HG03565 (cell line): ENCODE measurements around the gene CFAP206.
"Not testable (repeated sequence)": the region's sequence is repeated elsewhere in the genome, so short reads cannot be mapped to it uniquely, and the experiment has no call there.

Experiments used
- ATAC-seq: cut with Tn5 transposase; IDR thresholded peaks from one replicate; pipeline ENCODE4 v1.9.1; 2021; ENCODE audit warnings: mild to moderate bottlenecking, moderate library complexity; ENCODE audit not compliant: unreplicated experiment

CFAP206 gene

GRCh38 chr6:87419266-87419665 lies 11.5 kb downstream of the CFAP206 start:
- ATAC-seq: no peak

GRCh38 chr6:87420360-87420759 lies 12.6 kb downstream of the CFAP206 start:
- no peak for ATAC-seq

- no peak for ATAC-seq
Measured at GRCh38 chr6:87421576-87421975, 13.8 kb downstream of the CFAP206 start.

- ATAC-seq: no peak
Measured at GRCh38 chr6:87426789-87427188, 19.0 kb downstream of the CFAP206 start.

- no peak for ATAC-seq
Measured at GRCh38 chr6:87430499-87430898, 22.7 kb downstream of the CFAP206 start.

- no peak for ATAC-seq
Measured at GRCh38 chr6:87431263-87431662, 23.5 kb downstream of the CFAP206 start.

- no peak for ATAC-seq
Measured at GRCh38 chr6:87436435-87436834, 28.7 kb downstream of the CFAP206 start.

- ATAC-seq: no peak
Measured at GRCh38 chr6:87441711-87442110, 33.9 kb downstream of the CFAP206 start.

- ATAC-seq: no peak
Measured at GRCh38 chr6:87444362-87444761, 36.6 kb downstream of the CFAP206 start.

GRCh38 chr6:87465051-87465450 lies 57.3 kb downstream of the CFAP206 start:
- no peak for ATAC-seq

GRCh38 chr6:87472525-87473418 lies 65.0 kb downstream of the CFAP206 start, which contains the start of gene SLC35A1:
Gene SLC35A1, plus strand, starts transcription at chr6:87472974. Its CDS starts 30 bp downstream, at chr6:87473004.
- peak; percentile 74 for ATAC-seq

- peak; percentile 58 for ATAC-seq
Measured at GRCh38 chr6:87473419-87473903, 65.7 kb downstream of the CFAP206 start.

- ATAC-seq: no peak
Measured at GRCh38 chr6:87481931-87482330, 74.2 kb downstream of the CFAP206 start.

GRCh38 chr6:87482366-87482765 lies 74.6 kb downstream of the CFAP206 start:
- ATAC-seq: no peak

GRCh38 chr6:87483929-87484328 lies 76.2 kb downstream of the CFAP206 start:
- no peak for ATAC-seq

GRCh38 chr6:87484491-87484890 lies 76.7 kb downstream of the CFAP206 start:
- ATAC-seq: no peak

- no peak for ATAC-seq
Measured at GRCh38 chr6:87487555-87487954, 79.8 kb downstream of the CFAP206 start.

GRCh38 chr6:87489326-87489725 lies 81.6 kb downstream of the CFAP206 start:
- ATAC-seq: not testable (repeated sequence)

- no peak for ATAC-seq
Measured at GRCh38 chr6:87494761-87495422, 87.1 kb downstream of the CFAP206 start.

GRCh38 chr6:87498048-87498447 lies 90.3 kb downstream of the CFAP206 start:
- ATAC-seq: no peak

- ATAC-seq: no peak
Measured at GRCh38 chr6:87501809-87502572, 94.2 kb downstream of the CFAP206 start.
